HL-60 (cell line): Measurements from ENCODE around the gene RNF220.

Experiments used
- DNase-seq, 2 experiments: peaks; one replicate each; pipeline ENCODE4 v3.0.0-alpha.2; 2010 to 2020; ENCODE audit warnings: low read depth in 1 of 2, low spot score in 1 of 2
- H3K27ac ChIP-seq: fragments of 250-450 bp; sonication (Bioruptor Pico); replicated peaks from 2 replicates; pipeline ENCODE4 v1.5.1; 2020; ENCODE audit warnings: mild to moderate bottlenecking, moderate library complexity
- H3K27me3 ChIP-seq: fragments of 250-450 bp; sonication (Bioruptor Pico); 2 replicates; pipeline ENCODE4 v1.5.1; 2021; ENCODE audit warnings: mild to moderate bottlenecking, moderate library complexity; ENCODE audit not compliant: insufficient read depth, poor library complexity, severe bottlenecking
- H3K4me3 ChIP-seq: replicated peaks from 2 replicates; pipeline ENCODE4 v1.5.1; 2011; ENCODE audit warnings: mild to moderate bottlenecking, control low read depth, low read length; ENCODE audit not compliant: insufficient read depth
- CTCF ChIP-seq: IDR thresholded peaks from one replicate; pipeline ENCODE4 v1.5.1; 2011; ENCODE audit warnings: low read length, control low read depth, inconsistent platforms; ENCODE audit not compliant: insufficient read depth
- GABPA ChIP-seq: IDR thresholded peaks from 2 replicates; pipeline ENCODE4 v1.6.1; 2012; ENCODE audit warnings: low read depth
- POLR2AphosphoS5 ChIP-seq: IDR thresholded peaks from 2 replicates; pipeline ENCODE4 v1.6.1; 2012; ENCODE audit warnings: low read depth
- REST ChIP-seq: IDR thresholded peaks from 2 replicates; pipeline ENCODE4 v1.6.1; 2012; ENCODE audit warnings: low read depth; ENCODE audit not compliant: insufficient replicate concordance
- SPI1 ChIP-seq: IDR thresholded peaks from 2 replicates; pipeline ENCODE4 v1.6.1; 2012; ENCODE audit warnings: low read depth, mild to moderate bottlenecking, borderline replicate concordance

Gene RNF220

GRCh38 chr1:44436401-44437106 lies 31.5 kb downstream of the RNF220 start:
- H3K4me3 ChIP-seq: no peak overlapping the region
- H3K27ac ChIP-seq: no peak overlapping the region
- no peaks in the 10 kb centered on the region for H3K27me3 ChIP-seq
- no peak for DNase-seq
- TF ChIP-seq REST (no peak), GABPA (no peak), POLR2AphosphoS5 (no peak), CTCF (no peak), SPI1 (no peak)

- no peak for TF ChIP-seq SPI1
- H3K27me3 ChIP-seq: no peaks in the 10 kb centered on the region
- H3K27ac ChIP-seq: no peak overlapping the region
- no peak for DNase-seq
- no peak overlapping the region for H3K4me3 ChIP-seq
Observed at GRCh38 chr1:44437107-44437716, 32.2 kb downstream of the RNF220 start.

- Histone ChIP-seq H3K27ac (no peak overlapping the region), H3K4me3 (no peak overlapping the region), H3K27me3 (no peaks in the 10 kb centered on the region)
- DNase-seq: no peak
- TF ChIP-seq REST (no peak), CTCF (no peak), GABPA (no peak), POLR2AphosphoS5 (no peak), SPI1 (no peak)
Observed at GRCh38 chr1:44442791-44443190, 37.7 kb downstream of the RNF220 start.

GRCh38 chr1:44447051-44447810 lies 42.2 kb downstream of the RNF220 start:
- Histone ChIP-seq H3K27me3 (no peaks in the 10 kb centered on the region), H3K4me3 (no peak overlapping the region), H3K27ac (no peak overlapping the region)
- TF ChIP-seq GABPA: no peak
- TF ChIP-seq POLR2AphosphoS5: no peak
- TF ChIP-seq CTCF: no peak
- TF ChIP-seq SPI1: no peak
- no peak for TF ChIP-seq REST
- DNase-seq: no peak
